ENCODE measurements around the gene MANF.

Gene MANF

DNA sequence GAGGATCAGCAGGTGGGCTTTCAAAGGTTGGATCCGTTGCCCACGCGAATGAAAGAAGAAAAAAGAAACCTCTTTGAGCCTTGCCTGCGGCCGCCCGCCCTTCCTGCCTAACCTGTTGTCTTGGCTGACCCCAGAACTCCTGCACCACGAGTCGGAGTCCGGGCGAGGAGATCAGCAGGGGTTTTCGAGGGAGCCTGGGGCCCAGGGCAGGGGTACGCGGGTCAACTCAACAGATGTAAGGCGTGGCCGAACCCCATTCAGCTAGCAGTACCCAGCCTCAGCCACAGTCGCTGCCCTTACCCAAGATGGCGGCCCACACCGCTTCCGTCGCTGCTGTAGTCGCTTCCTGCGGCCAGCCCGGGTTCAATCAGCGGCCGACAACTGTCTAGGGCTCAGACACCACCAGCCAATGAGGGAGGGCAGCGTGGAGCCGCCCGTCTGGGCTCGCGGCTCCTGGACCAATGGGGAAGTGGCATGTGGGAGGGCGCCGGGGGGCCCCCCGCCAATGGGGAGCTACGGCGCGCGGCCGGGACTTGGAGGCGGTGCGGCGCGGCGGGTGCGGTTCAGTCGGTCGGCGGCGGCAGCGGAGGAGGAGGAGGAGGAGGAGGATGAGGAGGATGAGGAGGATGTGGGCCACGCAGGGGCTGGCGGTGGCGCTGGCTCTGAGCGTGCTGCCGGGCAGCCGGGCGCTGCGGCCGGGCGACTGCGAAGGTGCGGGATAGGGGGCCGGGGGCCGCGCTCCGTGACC lies at the start of gene MANF:
Gene MANF (plus strand): TSS at position 566 of the 748 bp plus-strand sequence. CDS start 52 bp downstream, at position 618.
- DNase-seq (ENCODE audit: low read depth) = peak; percentile 98
- TF ChIP-seq, protein P1, sequence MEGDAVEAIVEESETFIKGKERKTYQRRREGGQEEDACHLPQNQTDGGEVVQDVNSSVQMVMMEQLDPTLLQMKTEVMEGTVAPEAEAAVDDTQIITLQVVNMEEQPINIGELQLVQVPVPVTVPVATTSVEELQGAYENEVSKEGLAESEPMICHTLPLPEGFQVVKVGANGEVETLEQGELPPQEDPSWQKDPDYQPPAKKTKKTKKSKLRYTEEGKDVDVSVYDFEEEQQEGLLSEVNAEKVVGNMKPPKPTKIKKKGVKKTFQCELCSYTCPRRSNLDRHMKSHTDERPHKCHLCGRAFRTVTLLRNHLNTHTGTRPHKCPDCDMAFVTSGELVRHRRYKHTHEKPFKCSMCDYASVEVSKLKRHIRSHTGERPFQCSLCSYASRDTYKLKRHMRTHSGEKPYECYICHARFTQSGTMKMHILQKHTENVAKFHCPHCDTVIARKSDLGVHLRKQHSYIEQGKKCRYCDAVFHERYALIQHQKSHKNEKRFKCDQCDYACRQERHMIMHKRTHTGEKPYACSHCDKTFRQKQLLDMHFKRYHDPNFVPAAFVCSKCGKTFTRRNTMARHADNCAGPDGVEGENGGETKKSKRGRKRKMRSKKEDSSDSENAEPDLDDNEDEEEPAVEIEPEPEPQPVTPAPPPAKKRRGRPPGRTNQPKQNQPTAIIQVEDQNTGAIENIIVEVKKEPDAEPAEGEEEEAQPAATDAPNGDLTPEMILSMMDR (IDR thresholded peaks at IDR 0.05; ENCODE audit: low read length, missing control alignments) = no peak
- H3K4me3 ChIP-seq (replicated peaks; ENCODE audit: low read depth, low read length) = peak within 1 kb of the TSS; percentile 83

DNA sequence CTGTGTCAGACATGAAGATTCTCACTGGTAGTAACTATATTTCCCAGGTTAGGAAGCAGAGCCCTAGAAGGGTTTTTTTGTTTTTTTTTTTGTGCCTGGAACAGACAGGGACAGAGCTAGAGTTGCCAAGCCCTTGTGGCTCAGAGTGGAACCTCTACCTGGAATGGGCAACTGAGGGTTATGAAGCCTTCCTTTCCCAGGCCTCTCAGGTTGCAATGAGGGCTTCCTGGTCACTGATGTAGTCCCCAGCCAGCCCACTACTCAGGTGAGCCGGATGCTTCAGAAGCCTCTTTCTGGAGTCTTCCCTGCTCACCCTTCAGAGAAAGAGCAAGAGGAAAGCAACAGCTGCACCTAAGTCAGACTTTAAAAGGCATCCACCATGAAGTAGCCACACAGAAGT lies 48.8 kb upstream of the MANF start:
- H3K4me3 ChIP-seq (replicated peaks; ENCODE audit: low read depth, low read length) = no peak overlapping the region
- DNase-seq (ENCODE audit: low read depth) = no peak
- TF ChIP-seq, protein P1 (IDR thresholded peaks at IDR 0.05; ENCODE audit: low read length, missing control alignments) = no peak

GRCh38 chr3:51337666-51338065 lies 47.4 kb upstream of the MANF start:
- no peak for DNase-seq (ENCODE audit: low read depth)
- H3K4me3 ChIP-seq (replicated peaks; ENCODE audit: low read depth, low read length) = no peak overlapping the region
- TF ChIP-seq, protein P1 (IDR thresholded peaks at IDR 0.05; ENCODE audit: low read length, missing control alignments) = no peak

- DNase-seq (ENCODE audit: low read depth) = no peak
- H3K4me3 ChIP-seq (replicated peaks; ENCODE audit: low read depth, low read length) = no peak overlapping the region
- TF ChIP-seq, protein P1 (IDR thresholded peaks at IDR 0.05; ENCODE audit: low read length, missing control alignments) = no peak
These were observed 46.5 kb upstream of the MANF start for GRCh38 chr3:51338632-51339031.

- no peak overlapping the region for H3K4me3 ChIP-seq (replicated peaks; ENCODE audit: low read depth, low read length)
- TF ChIP-seq, protein P1 (IDR thresholded peaks at IDR 0.05; ENCODE audit: low read length, missing control alignments) = no peak
- peak; percentile 95 for DNase-seq (ENCODE audit: low read depth)
These were observed 44.9 kb upstream of the MANF start for GRCh38 chr3:51340013-51340829.

GRCh38 chr3:51340989-51341636 lies 44.0 kb upstream of the MANF start:
- no peak overlapping the region for H3K4me3 ChIP-seq (replicated peaks; ENCODE audit: low read depth, low read length)
- TF ChIP-seq, protein P1 (IDR thresholded peaks at IDR 0.05; ENCODE audit: low read length, missing control alignments) = no peak
- peak; percentile 41 for DNase-seq (ENCODE audit: low read depth)
